ENCODE results near the gene SH3PXD2B.

GRCh38 chr5:172452398-172453205, 1.7 kb downstream of the SH3PXD2B start:
- no peak for TF ChIP-seq POLR2A (IDR thresholded peaks at IDR 0.05)
- TF ChIP-seq CTCF (IDR thresholded peaks at IDR 0.05): no peak
